Measurements from ENCODE around the gene GLP1R.

- TF ChIP-seq CHD2 (IDR thresholded peaks at IDR 0.05; ENCODE audit: low read length, partially characterized antibody) (no peak), CTCF (IDR thresholded peaks at IDR 0.05) (no peak), POLR2A (IDR thresholded peaks at IDR 0.05; ENCODE audit: low read length) (no peak), CHD4 (IDR thresholded peaks at IDR 0.05; ENCODE audit: borderline replicate concordance) (no peak), CEBPB (IDR thresholded peaks at IDR 0.05) (no peak), RNF2 (IDR thresholded peaks at IDR 0.05; ENCODE audit: borderline replicate concordance, low read depth) (no peak), RAD21 (conservative IDR thresholded peaks at IDR 0.05 in 1 of 2, IDR thresholded peaks at IDR 0.05 in 1 of 2) (no peak), PBX3 (IDR thresholded peaks at IDR 0.05) (no peak), EP300 (IDR thresholded peaks at IDR 0.05) (no peak), KDM1A (IDR thresholded peaks at IDR 0.05; ENCODE audit: low read depth) (no peak), FOSL2 (IDR thresholded peaks at IDR 0.05) (no peak), FOSL2 (CRISPR knock-in tag; IDR thresholded peaks at IDR 0.05) (no peak)
These were observed 59.1 kb downstream of the GLP1R start for GRCh38 chr6:39107641-39108040.

Data from A549 (cell line).